ENCODE data around the gene FARSA. TPM values are rescaled to one million over a fixed set of nuclear protein-coding genes. Genes with fewer than 3 reads are reported as not detected.

Gene FARSA
- total and polyA plus RNA-seq, 2 of the 4 experiments (the other 2 are of a cell fraction): 49.3 to 80.9 TPM

DNA sequence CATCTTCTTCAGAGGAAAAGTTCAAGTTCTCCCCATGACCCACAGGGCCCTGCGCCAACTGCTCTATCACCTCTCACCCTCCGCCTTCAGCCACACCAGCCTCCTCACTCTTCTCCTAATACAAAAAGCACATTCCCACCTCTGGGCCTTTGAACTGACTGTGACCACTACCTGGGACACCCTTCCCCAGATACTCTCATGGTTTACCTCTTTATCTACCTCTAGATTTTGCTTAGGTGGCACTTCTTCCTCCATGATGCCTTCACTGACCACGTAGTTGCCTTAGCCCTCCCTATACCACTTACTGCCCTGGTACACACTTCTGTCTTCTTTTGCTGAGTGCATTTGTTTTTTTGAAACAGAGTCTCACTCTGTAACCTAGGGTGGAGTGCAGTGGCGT is 10.6 kb downstream of the FARSA start:
- Histone ChIP-seq H4K91ac (ENCODE audit: insufficient read depth, low read depth, low read length) (no peak overlapping the region), H3K56ac (ENCODE audit: extremely low read depth, insufficient read depth, low read length) (no peak overlapping the region), H3K36me3 (ENCODE audit: control insufficient read depth, insufficient read depth, low read length) (peaks cover 38% of the 10 kb centered on the region), H2BK15ac (ENCODE audit: low read depth, low read length) (no peak overlapping the region), H2AFZ (replicated peaks; ENCODE audit: low read length, poor library complexity) (no peak overlapping the region), H3K4me3 (ENCODE audit: insufficient read depth, low read depth, low read length) (no peak overlapping the region), H3K4me2 (ENCODE audit: low read depth, low read length) (no peak overlapping the region), H2BK5ac (ENCODE audit: low read depth, low read length, poor library complexity, severe bottlenecking) (no peak overlapping the region), H3K9me1 (ENCODE audit: insufficient read depth, low read length) (no peaks in the 10 kb centered on the region), H4K8ac (ENCODE audit: low read depth in 2 of 2, low read length in 2 of 2) (no peak overlapping the region), H2BK20ac (ENCODE audit: low read depth, low read length) (no peak overlapping the region), H3K23ac (ENCODE audit: low read depth, low read length) (no peak overlapping the region), H2AK5ac (ENCODE audit: low read depth, low read length) (no peak overlapping the region), H3K9me3 (ENCODE audit: control insufficient read depth, insufficient read depth, low read length) (no peaks in the 10 kb centered on the region), H3K4ac (ENCODE audit: low read depth, low read length) (no peak overlapping the region), H4K5ac (ENCODE audit: low read depth, low read length) (no peak overlapping the region), H2BK120ac (ENCODE audit: low read depth, low read length) (no peak overlapping the region), H3K27ac (ENCODE audit: insufficient read depth, low read length) (no peak overlapping the region), H3K79me1 (ENCODE audit: low read depth in 1 of 2, low read length in 2 of 2) (peaks cover 0 to 11% of the 10 kb centered on the region in 2 experiments; a peak in 1 of 4 replicates), H3K4me1 (ENCODE audit: control insufficient read depth, insufficient read depth, low read length) (no peaks in the 10 kb centered on the region), H3K14ac (replicated peaks; ENCODE audit: low read depth, low read length) (no peak overlapping the region), H3K27me3 (ENCODE audit: control insufficient read depth, insufficient read depth, low read length) (no peaks in the 10 kb centered on the region), H4K20me1 (ENCODE audit: insufficient read depth, low read length) (no peaks in the 10 kb centered on the region; the same call in 1 of the 2 replicates), H2AK9ac (replicated peaks; ENCODE audit: low read depth, low read length, poor library complexity) (peak overlapping the region; percentile 61), H3K9ac (ENCODE audit: low read depth, low read length) (no peak overlapping the region), H3K18ac (ENCODE audit: low read depth, low read length) (no peak overlapping the region)
- ChIA-PET CTCF (no interaction called here), POLR2A (ENCODE audit: unreplicated experiment) (no interaction called here)
- dilution Hi-C loops (cut with HindIII; ENCODE audit: low sequenced_read_pairs, unreplicated experiment): no loop called here
- BruUV-seq (replicated peaks): no TSS peak
- DNase-seq (no peak), ATAC-seq (ENCODE audit: low read depth) (no peak)
- WGBS, 2 experiments (ENCODE audit: extremely low coverage in 2 of 2, insufficient read length in 1 of 2): 95% methylated on average over 2 of the region's 4 CpGs; no CpG with 5 or more reads in 1 of the 2 experiments
- no peak for TF ChIP-seq RAD21 (IDR thresholded peaks at IDR 0.05; ENCODE audit: low read length)
- peak; percentile 56 for TF ChIP-seq MAFK (IDR thresholded peaks at IDR 0.05; ENCODE audit: low read depth, low read length)
- intact Hi-C loops (cut with micrococcal nuclease): no loop called here
- in situ Hi-C loops (cut with MboI; ENCODE audit: low sequenced_read_pairs): no loop called here

All from IMR-90 (cell line).